Measurements from ENCODE around the gene GADD45GIP1. TPM values are rescaled to one million over a fixed set of nuclear protein-coding genes. Genes with fewer than 3 reads are reported as not detected.

The GADD45GIP1 gene
- total RNA-seq, 1 experiment from 2014 or later: 47.5 TPM

GRCh38 chr19:12946731-12947496 is 10.1 kb downstream of the GADD45GIP1 start:
- CTCF ChIA-PET: interaction anchor here (0.9 to 1.4 kb wide), 2 partner anchors 18 to 19 kb away, joined by 8 read pairs; no protein-coding TSS in a partner anchor
- peaks cover 13% of the 10 kb centered on the region for H3K4me1 Mint-ChIP-seq (ENCODE audit: insufficient read depth, unreplicated experiment)
- intact Hi-C loops (cut with micrococcal nuclease): no loop called here

GRCh38 chr19:12946092-12946721 is 10.8 kb downstream of the GADD45GIP1 start:
- no peaks in the 10 kb centered on the region for H3K9me3 Mint-ChIP-seq (ENCODE audit: unreplicated experiment)
- H3K27me3 Mint-ChIP-seq (ENCODE audit: insufficient read depth, unreplicated experiment): no peaks in the 10 kb centered on the region
- intact Hi-C loops (cut with micrococcal nuclease): no loop called here
- TF ChIP-seq CTCF (IDR thresholded peaks at IDR 0.05; ENCODE audit: unreplicated experiment): no peak
- BruUV-seq (replicated peaks): no TSS peak
- CTCF ChIA-PET: interaction anchor here (0.6 to 0.9 kb wide), 2 partner anchors 19 to 1506 kb away, joined by 3 to 8 read pairs; no protein-coding TSS in a partner anchor
- peak overlapping the region; percentile 94 for H3K27ac Mint-ChIP-seq (ENCODE audit: low read depth, unreplicated experiment)
- H3K4me1 Mint-ChIP-seq (ENCODE audit: insufficient read depth, unreplicated experiment): peaks cover 13% of the 10 kb centered on the region
- POLR2A ChIA-PET: interaction anchor here (0.6 to 1.8 kb wide), 12 partner anchors 8 to 901 kb away, joined by 3 to 51 read pairs (median 4); partner anchors contain the start of genes FARSA, GADD45GIP1, GCDH and IER2
- peak overlapping the region; percentile 84 for H3K4me3 Mint-ChIP-seq (ENCODE audit: unreplicated experiment)
- peaks cover 88% of the 10 kb centered on the region for H3K36me3 Mint-ChIP-seq (ENCODE audit: insufficient read depth, unreplicated experiment)
- peak; percentile 80 for DNase-seq (ENCODE audit: unreplicated experiment)

More at GRCh38 chr19:12946731-12947496, 10.1 kb downstream of the GADD45GIP1 start:
- no peak for TF ChIP-seq CTCF (IDR thresholded peaks at IDR 0.05; ENCODE audit: unreplicated experiment)
- TSS peak; percentile 29 for BruUV-seq (replicated peaks)
- Mint-ChIP-seq H3K9me3 (ENCODE audit: unreplicated experiment) (no peaks in the 10 kb centered on the region), H3K27me3 (ENCODE audit: insufficient read depth, unreplicated experiment) (no peaks in the 10 kb centered on the region), H3K4me3 (ENCODE audit: unreplicated experiment) (peak overlapping the region; percentile 84), H3K36me3 (ENCODE audit: insufficient read depth, unreplicated experiment) (peaks cover 88% of the 10 kb centered on the region), H3K27ac (ENCODE audit: low read depth, unreplicated experiment) (peak overlapping the region; percentile 94)
- no peak for DNase-seq (ENCODE audit: unreplicated experiment)
- POLR2A ChIA-PET: interaction anchor here (0.6 to 1.8 kb wide), 14 partner anchors 8 to 900 kb away, joined by 3 to 51 read pairs (median 4); partner anchors contain the start of genes FARSA, GADD45GIP1, GCDH and IER2

- H3K27me3 Mint-ChIP-seq (ENCODE audit: insufficient read depth, unreplicated experiment): no peaks in the 10 kb centered on the region
- TF ChIP-seq CTCF (IDR thresholded peaks at IDR 0.05; ENCODE audit: unreplicated experiment): no peak
- intact Hi-C loops (cut with micrococcal nuclease): no loop called here
- BruUV-seq (replicated peaks): no TSS peak
- H3K4me3 Mint-ChIP-seq (ENCODE audit: unreplicated experiment): peak within 1 kb of the TSS; percentile 84
- peak within 1 kb of the TSS; percentile 94 for H3K27ac Mint-ChIP-seq (ENCODE audit: low read depth, unreplicated experiment)
- H3K36me3 Mint-ChIP-seq (ENCODE audit: insufficient read depth, unreplicated experiment): peaks cover 88% of the 10 kb centered on the region
- H3K4me1 Mint-ChIP-seq (ENCODE audit: insufficient read depth, unreplicated experiment): peaks cover 15% of the 10 kb centered on the region
- no peaks in the 10 kb centered on the region for H3K9me3 Mint-ChIP-seq (ENCODE audit: unreplicated experiment)
- POLR2A ChIA-PET: interaction anchor here (0.9 to 1.8 kb wide), 7 partner anchors 8 to 207 kb away, joined by 3 to 51 read pairs (median 6); partner anchors contain the start of genes FARSA, GADD45GIP1 and GCDH
- CTCF ChIA-PET: interaction anchor here (0.6 to 0.9 kb wide), 3 partner anchors 20 to 1507 kb away, joined by 3 to 8 read pairs (median 3); no protein-coding TSS in a partner anchor
- DNase-seq (ENCODE audit: unreplicated experiment): peak; percentile 99
Measured at GRCh38 chr19:12945479-12946091, 11.4 kb downstream of the GADD45GIP1 start, which contains the start of gene RAD23A. Gene RAD23A (plus strand): TSS chr19:12945862. CDS start chr19:12945949, 87 bp downstream.
